Hepatocyte (in vitro differentiated cells): ENCODE data around the gene NRG2. TPM values are rescaled to one million over a fixed set of nuclear protein-coding genes. Genes with fewer than 3 reads are reported as not detected.

Source experiments
- DNase-seq: peaks from one replicate; pipeline ENCODE4 v3.0.0-alpha.2; 2016; ENCODE audit warnings: low spot score
- H2AFZ ChIP-seq: fragments of 200-600 bp; sonication (generic); 2 replicates; pipeline ENCODE4 v1.6.0; 2016; ENCODE audit warnings: antibody characterized with exemption, mild to moderate bottlenecking
- H3K27ac ChIP-seq: fragments of 200-600 bp; sonication (generic); 2 replicates; pipeline ENCODE4 v1.5.1; 2016; ENCODE audit warnings: mild to moderate bottlenecking
- H3K27me3 ChIP-seq: fragments of 200-600 bp; sonication (generic); 2 replicates; pipeline ENCODE4 v1.6.1; 2016
- H3K36me3 ChIP-seq: fragments of 200-600 bp; sonication (generic); replicated peaks from 2 replicates; pipeline ENCODE4 v1.5.1; 2016; ENCODE audit warnings: low read depth; ENCODE audit not compliant: insufficient read depth
- H3K4me1 ChIP-seq: fragments of 200-600 bp; sonication (generic); 2 replicates; pipeline ENCODE4 v1.5.1; 2016; ENCODE audit warnings: mild to moderate bottlenecking, moderate library complexity; ENCODE audit not compliant: insufficient read depth
- H3K4me2 ChIP-seq: fragments of 200-600 bp; sonication (generic); 2 replicates; pipeline ENCODE4 v1.6.0; 2016
- H3K4me3 ChIP-seq: fragments of 200-600 bp; sonication (generic); 2 replicates; pipeline ENCODE4 v1.5.1; 2016; ENCODE audit warnings: mild to moderate bottlenecking
- H3K79me2 ChIP-seq: fragments of 200-600 bp; sonication (generic); 2 replicates; pipeline ENCODE4 v1.6.0; 2017; ENCODE audit warnings: mild to moderate bottlenecking
- H3K9me2 ChIP-seq: fragments of 200-600 bp; sonication (generic); replicated peaks from 2 replicates; pipeline ENCODE4 v1.6.0; 2017; ENCODE audit warnings: mild to moderate bottlenecking; ENCODE audit not compliant: insufficient read depth
- H3K9me3 ChIP-seq: fragments of 200-600 bp; sonication (generic); 2 replicates; pipeline ENCODE4 v1.5.1; 2016; ENCODE audit warnings: low read depth, mild to moderate bottlenecking
- H4K20me1 ChIP-seq: fragments of 200-600 bp; sonication (generic); 2 replicates; pipeline ENCODE4 v1.6.0; 2016; ENCODE audit warnings: mild to moderate bottlenecking; ENCODE audit not compliant: insufficient read depth, poor library complexity, severe bottlenecking
- CTCF ChIP-seq: fragments of 200-600 bp; sonication (generic); IDR thresholded peaks from 2 replicates; pipeline ENCODE4 v1.5.1; 2016; ENCODE audit warnings: antibody characterized with exemption, mild to moderate bottlenecking; ENCODE audit not compliant: poor library complexity
- EZH2 ChIP-seq: fragments of 200-600 bp; sonication (generic); IDR thresholded peaks from 2 replicates; pipeline ENCODE4 v1.6.1; 2016; ENCODE audit warnings: antibody characterized with exemption, mild to moderate bottlenecking, borderline replicate concordance
- EZH2phosphoT487 ChIP-seq: fragments of 200-600 bp; sonication (generic); IDR thresholded peaks from one replicate; pipeline ENCODE4 v1.6.1; 2018; ENCODE audit warnings: antibody characterized with exemption, mild to moderate bottlenecking, low read depth, moderate library complexity; ENCODE audit not compliant: unreplicated experiment, severe bottlenecking
- WGBS: methylation state at CpG from one replicate; pipeline ENCODE4 v1.1.6; 2016; ENCODE audit warnings: low lambda C conversion rate; ENCODE audit errors: missing lambda C conversion rate; 5-methylcytosine and 5-hydroxymethylcytosine counted together
- polyA plus RNA-seq: library from polyadenylated mRNA; unstranded; fragments of >200 nt; fragmentation: Nextera tagmentation; extraction: Ambion mirVana; gene quantifications from 2 replicates; pipeline ENCODE4 v1.2.1, GENCODE V29; 2016
- total RNA-seq: library from RNA; depleted of rRNA; stranded (reverse); fragments of >200 nt; gene quantifications from 2 replicates; pipeline ENCODE4 v1.2.3, GENCODE V29; 2014

NRG2 gene
- total and polyA plus RNA-seq, 2 experiments from 2014 or later, result 1.4 to 1.5 TPM

GRCh38 chr5:139930406-139930805, 112.7 kb downstream of the NRG2 start:
- Histone ChIP-seq H3K27me3 (peaks cover 5% of the 10 kb centered on the region), H3K4me2 (no peak overlapping the region), H3K36me3 (no peaks in the 10 kb centered on the region), H4K20me1 (no peaks in the 10 kb centered on the region), H3K9me3 (no peaks in the 10 kb centered on the region), H3K79me2 (no peaks in the 10 kb centered on the region), H3K27ac (no peak overlapping the region), H3K4me1 (no peaks in the 10 kb centered on the region), H3K4me3 (no peak overlapping the region), H3K9me2 (no peaks in the 10 kb centered on the region), H2AFZ (no peak overlapping the region)
- TF ChIP-seq EZH2phosphoT487, result no peak
- no peak for TF ChIP-seq CTCF
- no peak for DNase-seq
- 71% methylated on average over 2 of the region's 2 CpGs for WGBS

GRCh38 chr5:139926797-139927503, 116.1 kb downstream of the NRG2 start:
- DNase-seq, result no peak
- peaks cover 5% of the 10 kb centered on the region for H3K27me3 ChIP-seq
- no peaks in the 10 kb centered on the region for H3K9me2 ChIP-seq
- no peak overlapping the region for H3K4me2 ChIP-seq
- 84% methylated on average over 3 of the region's 3 CpGs for WGBS
- H2AFZ ChIP-seq, result no peak overlapping the region
- H3K79me2 ChIP-seq, result no peaks in the 10 kb centered on the region
- TF ChIP-seq CTCF (no peak), EZH2phosphoT487 (no peak), EZH2 (no peak)
- H4K20me1 ChIP-seq, result no peaks in the 10 kb centered on the region
- no peak overlapping the region for H3K4me3 ChIP-seq
- no peaks in the 10 kb centered on the region for H3K4me1 ChIP-seq
- no peaks in the 10 kb centered on the region for H3K36me3 ChIP-seq
- H3K9me3 ChIP-seq, result no peaks in the 10 kb centered on the region
- H3K27ac ChIP-seq, result no peak overlapping the region

GRCh38 chr5:139925650-139926640, 117.2 kb downstream of the NRG2 start:
- no peak overlapping the region for H2AFZ ChIP-seq
- H3K9me3 ChIP-seq, result no peaks in the 10 kb centered on the region
- no peaks in the 10 kb centered on the region for H3K4me1 ChIP-seq
- no peaks in the 10 kb centered on the region for H3K9me2 ChIP-seq
- no peaks in the 10 kb centered on the region for H3K79me2 ChIP-seq
- no peaks in the 10 kb centered on the region for H3K36me3 ChIP-seq
- H3K4me2 ChIP-seq, result no peak overlapping the region
- H4K20me1 ChIP-seq, result no peaks in the 10 kb centered on the region
- no peak for TF ChIP-seq CTCF
- TF ChIP-seq EZH2, result no peak
- TF ChIP-seq EZH2phosphoT487, result no peak
- H3K4me3 ChIP-seq, result no peak overlapping the region
- no peak overlapping the region for H3K27ac ChIP-seq
- no peak for DNase-seq
- peaks cover 2% of the 10 kb centered on the region for H3K27me3 ChIP-seq
- 83% methylated on average over 9 of the region's 9 CpGs for WGBS
